Activated naive CD4-positive, alpha-beta T cell treated with anti-CD3 and anti-CD28 coated beads, Interleukin-2, amount 10 ng/mL, durations not matched to agents 7 days and 5 days (primary cell): ENCODE measurements around the gene USH2A.
"Not testable (repeated sequence)": the region's sequence is repeated elsewhere in the genome, so short reads cannot be mapped to it uniquely, and the experiment has no call there.

Source experiments
- CTCF ChIA-PET: fragments of 350-600 bp; sonication (Branson Sonifier 250); formaldehyde crosslinking; loops from one replicate; lab custom pipeline; 2021; ENCODE audit warnings: antibody characterized with exemption; lab: Charles Lee
- DNase-seq: peaks from one replicate; pipeline ENCODE4 v3.0.0-alpha.2; 2020
- H3K27ac Mint-ChIP-seq: one replicate; pipeline ENCODE4 v1.8.0; 2021; ENCODE audit warnings: mild to moderate bottlenecking, moderate library complexity, mixed read lengths
- H3K27me3 Mint-ChIP-seq: one replicate; pipeline ENCODE4 v1.8.0; 2021; ENCODE audit warnings: mild to moderate bottlenecking, mixed read lengths
- H3K36me3 Mint-ChIP-seq: one replicate; pipeline ENCODE4 v1.8.0; 2021; ENCODE audit warnings: mixed read lengths
- H3K4me1 Mint-ChIP-seq: one replicate; pipeline ENCODE4 v1.8.0; 2021; ENCODE audit warnings: mixed read lengths
- H3K4me3 Mint-ChIP-seq: one replicate; pipeline ENCODE4 v1.8.0; 2021; ENCODE audit warnings: mild to moderate bottlenecking, moderate library complexity, mixed read lengths
- H3K9me3 Mint-ChIP-seq: one replicate; pipeline ENCODE4 v1.8.0; 2021; ENCODE audit warnings: mixed read lengths

USH2A gene

GRCh38 chr1:216346526-216346925 is 76.7 kb downstream of the USH2A start:
- no peak overlapping the region for H3K4me3 Mint-ChIP-seq
- H3K27ac Mint-ChIP-seq, result no peak overlapping the region
- H3K4me1 Mint-ChIP-seq, result no peaks in the 10 kb centered on the region
- no peaks in the 10 kb centered on the region for H3K27me3 Mint-ChIP-seq
- peaks cover 12% of the 10 kb centered on the region for H3K9me3 Mint-ChIP-seq
- CTCF ChIA-PET, result no interaction called here
- no peak for DNase-seq
- no peaks in the 10 kb centered on the region for H3K36me3 Mint-ChIP-seq

- H3K9me3 Mint-ChIP-seq, H3K36me3 Mint-ChIP-seq, CTCF ChIA-PET, H3K4me1 Mint-ChIP-seq, H3K4me3 Mint-ChIP-seq, H3K27me3 Mint-ChIP-seq, DNase-seq, H3K27ac Mint-ChIP-seq: not testable (repeated sequence)
These were observed 82.7 kb downstream of the USH2A start for GRCh38 chr1:216340542-216340941.

- CTCF ChIA-PET, result no interaction called here
- Mint-ChIP-seq H3K36me3 (no peaks in the 10 kb centered on the region), H3K4me1 (no peaks in the 10 kb centered on the region), H3K4me3 (no peak overlapping the region), H3K27ac (no peak overlapping the region), H3K9me3 (peaks cover 4% of the 10 kb centered on the region), H3K27me3 (no peaks in the 10 kb centered on the region)
- no peak for DNase-seq
These were observed 90.8 kb downstream of the USH2A start for GRCh38 chr1:216332462-216332861.

GRCh38 chr1:216332003-216332402 is 91.2 kb downstream of the USH2A start:
- Mint-ChIP-seq H3K4me3 (no peak overlapping the region), H3K36me3 (no peaks in the 10 kb centered on the region), H3K4me1 (no peaks in the 10 kb centered on the region), H3K27ac (no peak overlapping the region), H3K27me3 (no peaks in the 10 kb centered on the region), H3K9me3 (peaks cover 4% of the 10 kb centered on the region)
- CTCF ChIA-PET, result no interaction called here
- no peak for DNase-seq

GRCh38 chr1:216331211-216331610 is 92.0 kb downstream of the USH2A start:
- CTCF ChIA-PET, result no interaction called here
- Mint-ChIP-seq H3K36me3 (no peaks in the 10 kb centered on the region), H3K9me3 (peaks cover 4% of the 10 kb centered on the region), H3K27me3 (no peaks in the 10 kb centered on the region), H3K4me1 (no peaks in the 10 kb centered on the region), H3K4me3 (no peak overlapping the region), H3K27ac (no peak overlapping the region)
- no peak for DNase-seq

GRCh38 chr1:216330262-216330661 is 93.0 kb downstream of the USH2A start:
- no peaks in the 10 kb centered on the region for H3K27me3 Mint-ChIP-seq
- no peaks in the 10 kb centered on the region for H3K36me3 Mint-ChIP-seq
- no peaks in the 10 kb centered on the region for H3K4me1 Mint-ChIP-seq
- H3K4me3 Mint-ChIP-seq, result no peak overlapping the region
- H3K9me3 Mint-ChIP-seq, result peaks cover 5% of the 10 kb centered on the region
- DNase-seq, result no peak
- CTCF ChIA-PET, result no interaction called here
- H3K27ac Mint-ChIP-seq, result no peak overlapping the region

GRCh38 chr1:216325946-216326345 is 97.3 kb downstream of the USH2A start:
- CTCF ChIA-PET, result no interaction called here
- H3K27me3 Mint-ChIP-seq, result no peaks in the 10 kb centered on the region
- H3K27ac Mint-ChIP-seq, result no peak overlapping the region
- no peak overlapping the region for H3K4me3 Mint-ChIP-seq
- no peak for DNase-seq
- no peaks in the 10 kb centered on the region for H3K36me3 Mint-ChIP-seq
- peaks cover 8% of the 10 kb centered on the region for H3K9me3 Mint-ChIP-seq
- no peaks in the 10 kb centered on the region for H3K4me1 Mint-ChIP-seq

GRCh38 chr1:216325336-216325735 is 97.9 kb downstream of the USH2A start:
- no peaks in the 10 kb centered on the region for H3K4me1 Mint-ChIP-seq
- no peaks in the 10 kb centered on the region for H3K36me3 Mint-ChIP-seq
- no peak for DNase-seq
- H3K9me3 Mint-ChIP-seq, result peaks cover 8% of the 10 kb centered on the region
- CTCF ChIA-PET, result no interaction called here
- H3K27me3 Mint-ChIP-seq, result no peaks in the 10 kb centered on the region
- H3K4me3 Mint-ChIP-seq, result no peak overlapping the region
- H3K27ac Mint-ChIP-seq, result no peak overlapping the region

GRCh38 chr1:216323344-216323743 is 99.9 kb downstream of the USH2A start:
- Mint-ChIP-seq H3K27ac (no peak overlapping the region), H3K4me1 (no peaks in the 10 kb centered on the region), H3K4me3 (no peak overlapping the region), H3K36me3 (no peaks in the 10 kb centered on the region), H3K9me3 (peaks cover 6% of the 10 kb centered on the region), H3K27me3 (no peaks in the 10 kb centered on the region)
- no peak for DNase-seq
- CTCF ChIA-PET, result no interaction called here

GRCh38 chr1:216314379-216315095 is 108.7 kb downstream of the USH2A start:
- Mint-ChIP-seq H3K27me3 (no peaks in the 10 kb centered on the region), H3K27ac (no peak overlapping the region), H3K36me3 (no peaks in the 10 kb centered on the region), H3K9me3 (peaks cover 2% of the 10 kb centered on the region), H3K4me3 (no peak overlapping the region), H3K4me1 (no peaks in the 10 kb centered on the region)
- no peak for DNase-seq
- CTCF ChIA-PET, result no interaction called here

GRCh38 chr1:216310776-216311175 is 112.5 kb downstream of the USH2A start:
- H3K4me3 Mint-ChIP-seq, result no peak overlapping the region
- DNase-seq, result no peak
- CTCF ChIA-PET, result no interaction called here
- H3K9me3 Mint-ChIP-seq, result peaks cover 2% of the 10 kb centered on the region
- H3K4me1 Mint-ChIP-seq, result no peaks in the 10 kb centered on the region
- H3K27me3 Mint-ChIP-seq, result no peaks in the 10 kb centered on the region
- H3K36me3 Mint-ChIP-seq, result no peaks in the 10 kb centered on the region
- H3K27ac Mint-ChIP-seq, result no peak overlapping the region

GRCh38 chr1:216306830-216307229 is 116.4 kb downstream of the USH2A start:
- Mint-ChIP-seq H3K27me3 (no peaks in the 10 kb centered on the region), H3K27ac (no peak overlapping the region), H3K9me3 (peaks cover 2% of the 10 kb centered on the region), H3K4me1 (no peaks in the 10 kb centered on the region), H3K4me3 (no peak overlapping the region), H3K36me3 (no peaks in the 10 kb centered on the region)
- CTCF ChIA-PET, result no interaction called here
- DNase-seq, result no peak

- no peak for DNase-seq
- Mint-ChIP-seq H3K27me3 (no peaks in the 10 kb centered on the region), H3K36me3 (no peaks in the 10 kb centered on the region), H3K27ac (no peak overlapping the region), H3K4me1 (no peaks in the 10 kb centered on the region), H3K9me3 (peaks cover 2% of the 10 kb centered on the region), H3K4me3 (no peak overlapping the region)
- CTCF ChIA-PET, result no interaction called here
These were observed 119.6 kb downstream of the USH2A start for GRCh38 chr1:216303690-216304089.

- DNase-seq, result no peak
- no peak overlapping the region for H3K4me3 Mint-ChIP-seq
- H3K27ac Mint-ChIP-seq, result no peak overlapping the region
- no peaks in the 10 kb centered on the region for H3K27me3 Mint-ChIP-seq
- H3K9me3 Mint-ChIP-seq, result peaks cover 3% of the 10 kb centered on the region
- H3K4me1 Mint-ChIP-seq, result no peaks in the 10 kb centered on the region
- CTCF ChIA-PET, result no interaction called here
- no peaks in the 10 kb centered on the region for H3K36me3 Mint-ChIP-seq
These were observed 129.6 kb downstream of the USH2A start for GRCh38 chr1:216293683-216294082.

- Mint-ChIP-seq H3K36me3 (no peaks in the 10 kb centered on the region), H3K27ac (no peak overlapping the region), H3K4me1 (no peaks in the 10 kb centered on the region), H3K9me3 (peaks cover 12% of the 10 kb centered on the region), H3K27me3 (no peaks in the 10 kb centered on the region), H3K4me3 (no peak overlapping the region)
- no peak for DNase-seq
- CTCF ChIA-PET, result no interaction called here
These were observed 133.2 kb downstream of the USH2A start for GRCh38 chr1:216290074-216290473.

- Mint-ChIP-seq H3K4me3 (no peak overlapping the region), H3K27me3 (no peaks in the 10 kb centered on the region), H3K27ac (no peak overlapping the region), H3K9me3 (peaks cover 22% of the 10 kb centered on the region), H3K36me3 (no peaks in the 10 kb centered on the region), H3K4me1 (no peaks in the 10 kb centered on the region)
- DNase-seq, result no peak
- CTCF ChIA-PET, result no interaction called here
These were observed 138.2 kb downstream of the USH2A start for GRCh38 chr1:216285052-216285451.
